Keratinocyte (primary cell): ENCODE measurements around the gene ASTN2.

Source experiments
- EZH2 ChIP-seq: IDR thresholded peaks from one replicate; pipeline ENCODE4 v1.6.1; 2012; ENCODE audit warnings: inconsistent platforms, mild to moderate bottlenecking, low read length, moderate library complexity
- TF ChIP-seq, protein P1 (sequence below), 3 experiments: IDR thresholded peaks in 1 of 3; conservative IDR thresholded peaks in 1 of 3; optimal IDR thresholded peaks in 1 of 3; 2 replicates in 2 of 3; 3 replicates in 1 of 3; pipeline versions ENCODE3 to v1.5.1; 2011; ENCODE audit warnings: low read length in 3 of 3, mild to moderate bottlenecking in 3 of 3, moderate library complexity in 2 of 3, control low read depth in 1 of 3, inconsistent platforms in 1 of 3; ENCODE audit not compliant: insufficient read depth in 2 of 3; ENCODE audit errors: extremely low read depth in 1 of 3

DNA sequence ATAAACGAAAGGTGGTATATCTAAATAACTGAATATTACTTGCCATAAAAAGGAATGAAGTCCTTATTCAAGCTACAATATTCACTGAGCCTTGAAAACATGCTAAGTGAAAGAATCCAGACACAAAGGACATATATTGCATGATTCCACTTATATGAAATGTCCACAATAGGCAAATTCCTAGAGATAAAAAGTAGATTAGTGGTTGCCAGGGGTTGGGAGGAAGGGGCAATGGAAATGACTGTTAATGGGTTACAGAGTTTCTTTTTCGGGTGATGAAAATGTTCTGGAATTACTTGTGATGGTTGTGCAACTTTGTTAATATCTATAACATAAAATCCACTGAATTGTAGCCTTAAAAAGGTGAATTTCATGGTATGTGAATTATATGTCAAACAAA, 954.8 kb downstream of the ASTN2 start:
- TF ChIP-seq, protein P1, sequence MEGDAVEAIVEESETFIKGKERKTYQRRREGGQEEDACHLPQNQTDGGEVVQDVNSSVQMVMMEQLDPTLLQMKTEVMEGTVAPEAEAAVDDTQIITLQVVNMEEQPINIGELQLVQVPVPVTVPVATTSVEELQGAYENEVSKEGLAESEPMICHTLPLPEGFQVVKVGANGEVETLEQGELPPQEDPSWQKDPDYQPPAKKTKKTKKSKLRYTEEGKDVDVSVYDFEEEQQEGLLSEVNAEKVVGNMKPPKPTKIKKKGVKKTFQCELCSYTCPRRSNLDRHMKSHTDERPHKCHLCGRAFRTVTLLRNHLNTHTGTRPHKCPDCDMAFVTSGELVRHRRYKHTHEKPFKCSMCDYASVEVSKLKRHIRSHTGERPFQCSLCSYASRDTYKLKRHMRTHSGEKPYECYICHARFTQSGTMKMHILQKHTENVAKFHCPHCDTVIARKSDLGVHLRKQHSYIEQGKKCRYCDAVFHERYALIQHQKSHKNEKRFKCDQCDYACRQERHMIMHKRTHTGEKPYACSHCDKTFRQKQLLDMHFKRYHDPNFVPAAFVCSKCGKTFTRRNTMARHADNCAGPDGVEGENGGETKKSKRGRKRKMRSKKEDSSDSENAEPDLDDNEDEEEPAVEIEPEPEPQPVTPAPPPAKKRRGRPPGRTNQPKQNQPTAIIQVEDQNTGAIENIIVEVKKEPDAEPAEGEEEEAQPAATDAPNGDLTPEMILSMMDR (optimal IDR thresholded peaks at IDR 0.05 in 1 of 3, IDR thresholded peaks at IDR 0.05 in 1 of 3, conservative IDR thresholded peaks at IDR 0.05 in 1 of 3; ENCODE audit: extremely low read depth in 1 of 3, insufficient read depth in 2 of 3, low read length in 3 of 3) = no peak
- TF ChIP-seq EZH2 = no peak
